ENCODE data around the gene SPATS2. TPM values are rescaled to one million over a fixed set of nuclear protein-coding genes. Genes with fewer than 3 reads are reported as not detected.

SPATS2 gene
- total and polyA plus RNA-seq, 11 donors = 3.0 to 9.1 (median 5.7) TPM

GRCh38 chr12:49345051-49345824 is 22.0 kb upstream of the SPATS2 start:
- H3K27ac ChIP-seq = no peak overlapping the region
- WGBS, 4 donors = 2 to 4% (median 3%) methylated on average over 34 to 70 of the region's 70 CpGs
- peaks cover 28 to 90% (median 60%) of the 10 kb centered on the region in 9 donors for H3K27me3 ChIP-seq
- intact Hi-C loops (cut with DNase I) = loop anchor here in 1 of 10 donors (5.0 kb wide), 1 partner anchor 58 kb away; no protein-coding TSS in a partner anchor
- TF ChIP-seq POLR2A (IDR thresholded peaks at IDR 0.05) (no peak), CTCF (IDR thresholded peaks at IDR 0.05) (no peak)
- no peaks in the 10 kb centered on the region for H3K36me3 ChIP-seq
- H3K4me3 ChIP-seq = peak overlapping the region in 11 of 12 donors; percentile 21 to 57 (median 45)
- peak in 2 of 4 donors; percentile 5 for ATAC-seq
- DNase-seq = peak in 2 of 5 donors; percentile 27 to 74
- H3K9me3 ChIP-seq = no peaks in the 10 kb centered on the region
- H3K4me1 ChIP-seq = peaks cover 12 to 60% (median 50%) of the 10 kb centered on the region in 12 donors

GRCh38 chr12:49345825-49346658 is 21.2 kb upstream of the SPATS2 start:
- no peak overlapping the region for H3K27ac ChIP-seq
- no peaks in the 10 kb centered on the region for H3K36me3 ChIP-seq
- TF ChIP-seq POLR2A (IDR thresholded peaks at IDR 0.05) = no peak
- TF ChIP-seq CTCF (IDR thresholded peaks at IDR 0.05) = no peak
- H3K4me1 ChIP-seq = peaks cover 12 to 60% (median 50%) of the 10 kb centered on the region in 12 donors
- peaks cover 28 to 94% (median 58%) of the 10 kb centered on the region in 9 donors for H3K27me3 ChIP-seq
- DNase-seq = no peak
- no peak for ATAC-seq
- peak overlapping the region in 11 of 12 donors; percentile 21 to 57 (median 45) for H3K4me3 ChIP-seq
- no peaks in the 10 kb centered on the region for H3K9me3 ChIP-seq
- intact Hi-C loops (cut with DNase I) = loop anchor here in 1 of 10 donors (5.0 kb wide), 1 partner anchor 59 kb away; no protein-coding TSS in a partner anchor
- WGBS, 4 donors = 1 to 4% (median 2%) methylated on average over 44 to 61 of the region's 61 CpGs

GRCh38 chr12:49346659-49347310 is 20.5 kb upstream of the SPATS2 start, which contains the start of gene DNAJC22:
DNAJC22 (plus strand) TSS chr12:49346888; CDS start chr12:49348873, 1,985 bp downstream.
- Histone ChIP-seq H3K36me3 (no peaks in the 10 kb centered on the region), H3K4me1 (peaks cover 12 to 59% (median 50%) of the 10 kb centered on the region in 12 donors), H3K9me3 (no peaks in the 10 kb centered on the region), H3K27ac (no peak within 1 kb of the TSS), H3K4me3 (peak within 1 kb of the TSS; percentile 21 to 57 (median 44)), H3K27me3 (peaks cover 28 to 97% (median 58%) of the 10 kb centered on the region in 9 donors)
- DNase-seq = no peak
- ATAC-seq = peak in 2 of 4 donors; percentile 1 to 8
- TF ChIP-seq POLR2A (IDR thresholded peaks at IDR 0.05) = no peak
- no peak for TF ChIP-seq CTCF (IDR thresholded peaks at IDR 0.05)
- intact Hi-C loops (cut with DNase I) = loop anchor here in 1 of 10 donors (5.0 kb wide), 1 partner anchor 59 kb away; no protein-coding TSS in a partner anchor
- WGBS, 4 donors = 1 to 2% (median 2%) methylated on average over 33 to 47 of the region's 47 CpGs

All from heart left ventricle (tissue), 16 donors.